Femur (tissue), 1 donor: ENCODE results near the gene ZFPM1.

ENCODE experiments used
- DNase-seq: peaks from one replicate; pipeline ENCODE4 v3.0.0-alpha.2; 2017

ZFPM1 gene

DNA sequence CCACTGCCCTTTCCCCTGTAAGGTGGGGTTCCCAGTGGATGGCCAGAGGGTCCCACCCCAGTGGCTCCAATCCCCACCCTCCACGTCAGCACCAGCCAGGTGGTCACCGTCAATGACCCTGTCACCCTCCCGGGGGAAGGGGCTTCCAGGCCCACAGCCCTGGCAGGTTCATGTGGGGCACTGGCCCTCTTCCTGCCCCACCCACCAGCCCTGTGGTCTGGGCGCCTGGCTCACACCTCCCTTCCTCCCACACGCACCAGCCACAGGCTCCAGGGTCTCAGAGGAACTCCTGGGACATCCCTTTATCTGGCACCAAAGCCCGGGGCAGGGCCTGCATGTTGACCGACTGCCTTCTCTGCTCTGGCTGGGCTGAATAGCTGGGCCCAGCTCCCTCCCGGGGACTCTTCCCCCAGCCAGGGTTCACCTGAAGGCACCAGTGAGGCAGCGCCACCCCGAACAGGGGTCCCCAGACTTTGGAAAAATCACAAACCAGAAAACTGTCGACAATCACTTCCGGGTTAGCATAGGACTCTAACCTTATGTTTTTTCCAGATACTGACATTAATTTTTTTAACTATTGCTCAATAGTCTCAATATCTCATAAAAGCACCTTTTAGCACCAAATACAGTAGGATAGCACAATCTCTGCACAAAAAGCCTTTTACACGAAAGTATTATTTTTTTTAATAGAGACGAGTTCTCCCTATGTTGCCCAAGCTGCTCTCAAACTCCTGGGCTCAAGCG, 95.2 kb downstream of the ZFPM1 start:
- no peak for DNase-seq

GRCh38 chr16:88548985-88549384, 95.9 kb downstream of the ZFPM1 start:
- DNase-seq = no peak

- DNase-seq = peak; percentile 16
Observed at GRCh38 chr16:88549671-88550245, 96.7 kb downstream of the ZFPM1 start.

- DNase-seq = peak; percentile 77
Observed at GRCh38 chr16:88550246-88550661, 97.2 kb downstream of the ZFPM1 start.

DNA sequence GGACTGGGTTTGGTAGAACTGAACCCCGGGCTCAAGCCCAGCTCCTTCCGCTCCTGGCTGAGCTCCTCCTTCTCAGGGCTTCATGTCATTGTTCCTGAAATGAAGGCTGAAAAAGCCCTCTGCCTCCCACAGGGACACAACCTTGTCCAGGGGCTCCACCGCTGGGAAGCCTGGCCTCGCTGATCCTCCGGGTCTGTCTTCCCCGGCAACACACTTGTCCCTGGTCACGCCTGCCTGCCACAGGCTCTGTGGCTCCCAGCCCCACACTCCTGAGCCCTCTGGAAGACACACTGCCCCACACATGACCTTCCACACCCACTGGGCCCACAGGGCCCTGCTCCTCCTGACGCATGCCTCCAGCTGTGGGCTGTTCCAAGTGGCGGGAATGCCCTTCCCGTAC, 99.1 kb downstream of the ZFPM1 start:
- DNase-seq = no peak

DNA sequence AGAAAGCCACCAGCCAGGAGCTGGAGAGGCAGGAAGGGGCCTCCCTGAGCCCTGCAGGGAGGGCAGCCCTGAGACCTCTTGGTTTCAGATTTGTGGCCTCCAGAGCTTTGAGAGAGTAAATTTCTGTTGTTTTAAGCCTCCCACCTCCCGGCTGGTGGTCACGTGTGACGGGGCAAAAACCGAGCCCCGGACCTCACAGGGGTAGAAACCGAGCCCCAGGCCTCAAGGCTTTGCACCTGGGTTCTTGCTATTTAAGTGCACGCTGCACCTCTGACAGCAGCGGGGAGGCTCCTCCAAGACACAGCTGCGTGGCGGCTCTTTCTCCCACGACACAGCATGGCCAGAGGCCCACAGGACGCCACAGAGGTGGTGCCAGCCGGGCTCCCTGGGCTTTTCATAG, 99.7 kb downstream of the ZFPM1 start:
- peak; percentile 20 for DNase-seq

GRCh38 chr16:88553739-88554138, 100.7 kb downstream of the ZFPM1 start:
- DNase-seq = peak; percentile 24

- DNase-seq = no peak
Observed at GRCh38 chr16:88554711-88555264, 101.7 kb downstream of the ZFPM1 start.

GRCh38 chr16:88556294-88556988, 103.4 kb downstream of the ZFPM1 start:
- DNase-seq = no peak

DNA sequence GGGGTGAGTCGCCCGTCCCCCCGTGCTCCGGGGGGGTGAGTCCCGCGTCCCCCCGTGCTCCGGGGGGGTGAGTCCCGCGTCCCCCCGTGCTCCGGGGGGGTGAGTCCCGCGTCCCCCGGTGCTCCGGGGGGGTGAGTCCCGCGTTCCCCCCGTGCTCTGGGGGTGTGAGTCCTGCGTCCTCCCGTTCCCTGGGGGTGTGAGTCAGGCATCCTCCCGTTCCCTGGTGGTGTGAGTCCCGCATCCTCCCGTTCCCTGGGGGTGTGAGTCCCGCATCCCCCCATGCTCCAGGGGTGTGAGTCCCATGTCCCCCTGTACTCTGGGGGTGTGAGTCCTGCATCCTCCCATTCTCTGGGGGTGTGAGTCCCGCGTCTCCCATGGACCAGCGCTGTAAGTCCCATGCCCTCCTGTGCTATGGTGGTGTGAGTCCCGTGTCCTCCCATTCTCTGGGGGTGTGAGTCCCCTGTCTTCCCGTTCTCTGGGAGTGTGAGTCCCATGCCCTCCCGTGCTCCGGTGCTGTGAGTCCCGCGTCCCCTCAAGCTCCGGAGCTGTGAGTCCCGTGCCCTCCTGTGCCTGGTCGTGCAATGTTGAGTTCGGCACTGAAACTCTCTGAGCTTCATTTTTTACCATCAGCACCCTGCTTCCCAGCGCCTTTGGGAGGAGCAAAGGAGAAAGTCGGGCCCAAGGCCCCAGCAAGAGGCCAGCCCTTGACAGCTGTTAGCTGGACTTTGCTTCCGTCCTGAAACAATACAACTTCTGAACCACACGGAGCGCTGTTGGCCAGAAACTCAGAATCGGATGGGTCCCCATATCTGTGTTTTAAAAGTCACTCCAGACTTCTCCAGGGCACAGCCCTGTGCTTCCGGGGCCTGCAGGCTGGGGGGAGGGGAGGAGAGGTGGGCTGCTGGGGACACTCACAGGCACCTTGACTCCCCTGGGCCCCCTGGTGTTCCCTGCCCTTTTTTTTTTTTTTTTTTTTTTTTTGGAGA, 105.7 kb downstream of the ZFPM1 start:
- DNase-seq = peak; percentile 80

DNA sequence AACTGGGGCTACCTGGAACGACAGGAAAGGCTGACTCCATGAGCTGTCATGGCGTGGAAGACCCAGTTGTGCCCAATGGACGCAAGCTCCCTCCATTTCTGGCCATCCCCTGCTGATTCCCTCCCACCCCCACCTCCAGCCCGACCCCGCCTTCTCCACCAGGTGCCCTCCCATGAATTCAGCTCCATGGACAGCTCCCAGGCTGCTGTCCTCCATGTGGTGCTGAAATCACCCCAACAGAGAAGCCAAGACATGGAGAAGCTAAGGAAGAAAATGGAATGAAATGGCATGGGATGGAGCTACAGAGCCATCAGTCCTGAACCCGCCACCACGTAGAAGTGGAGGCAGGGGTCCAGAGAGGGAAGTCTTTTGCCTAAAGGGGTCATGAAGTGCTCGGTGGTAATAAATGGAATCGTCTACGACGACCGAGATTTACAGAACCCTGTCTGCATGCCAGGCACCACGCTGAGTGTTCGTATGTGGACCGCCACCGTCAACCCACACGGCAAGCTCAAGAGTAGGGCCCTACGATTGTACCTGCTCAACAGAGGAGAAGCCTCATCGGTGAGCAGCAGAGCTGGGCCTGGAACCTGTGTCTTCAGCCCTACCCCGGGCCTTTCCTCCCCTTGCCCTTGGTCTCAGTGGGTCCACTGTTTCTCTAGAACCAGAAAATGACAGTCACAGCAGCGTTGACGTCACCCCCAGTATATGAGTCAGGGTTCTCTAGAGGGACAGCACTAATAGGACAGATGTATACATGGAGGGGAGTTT, 107.8 kb downstream of the ZFPM1 start:
- no peak for DNase-seq

- peak; percentile 68 for DNase-seq
Observed at GRCh38 chr16:88561485-88562359, 108.6 kb downstream of the ZFPM1 start.

DNA sequence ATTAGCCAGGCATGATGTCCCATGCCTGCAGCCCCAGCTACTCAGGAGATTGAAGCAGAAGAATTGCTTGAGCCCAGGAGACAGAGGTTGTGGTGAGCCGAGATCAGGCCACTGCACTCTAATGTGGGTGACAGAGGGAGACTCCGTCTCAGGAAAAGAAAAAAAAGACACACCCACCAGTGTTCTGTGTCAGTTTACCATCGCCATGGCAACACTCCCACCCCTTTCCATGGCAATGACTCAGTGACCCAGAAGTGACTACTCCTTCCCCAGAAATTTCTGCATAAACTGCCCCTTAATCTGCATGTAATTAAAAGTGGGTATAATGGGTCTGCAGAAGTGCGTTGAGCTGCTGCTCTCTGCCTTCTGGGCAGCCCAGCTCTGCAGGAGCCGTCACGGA, 113.1 kb downstream of the ZFPM1 start:
- DNase-seq = no peak

DNA sequence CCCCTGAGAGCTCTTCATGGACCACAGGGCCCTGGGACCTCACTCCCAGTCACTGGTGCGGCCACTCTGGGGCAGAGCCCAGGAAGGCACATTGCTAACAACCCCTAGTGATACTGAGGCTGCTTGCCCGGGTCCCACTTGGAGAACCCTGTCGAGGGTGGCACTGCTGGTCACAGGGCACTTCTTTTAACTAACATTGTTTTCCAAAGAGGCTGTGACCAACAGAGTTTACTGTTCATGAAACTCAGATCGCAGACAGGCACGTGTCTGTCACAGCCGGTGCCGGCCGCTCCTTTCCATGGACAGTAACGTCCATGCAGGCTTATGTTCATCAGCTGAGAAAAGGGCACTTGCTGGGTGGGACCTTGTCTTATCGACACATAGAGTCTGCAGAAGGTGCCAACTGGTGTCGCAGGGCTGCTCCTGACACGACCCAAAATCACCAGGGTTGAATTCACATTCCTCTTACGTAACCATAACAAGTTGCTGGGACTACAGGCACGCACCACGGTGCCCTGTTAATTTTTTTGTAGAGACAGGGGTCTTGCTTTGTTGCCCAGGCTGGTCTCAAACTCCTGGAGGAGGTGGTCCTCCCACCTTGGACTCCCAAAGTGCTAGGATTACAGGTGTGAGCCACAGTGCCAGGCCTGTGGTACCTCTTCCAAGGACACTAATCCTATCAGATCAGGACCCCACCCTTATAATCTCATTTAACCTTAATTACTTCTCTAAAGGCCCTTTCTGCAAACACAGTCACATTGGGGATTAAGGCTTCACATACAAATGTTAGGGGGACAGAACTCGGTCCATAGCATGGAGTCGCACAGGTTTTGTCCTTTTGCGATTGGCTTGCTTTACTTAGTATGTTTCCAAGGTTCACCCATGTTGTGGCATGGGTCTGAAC, 115.9 kb downstream of the ZFPM1 start:
- DNase-seq = no peak

DNA sequence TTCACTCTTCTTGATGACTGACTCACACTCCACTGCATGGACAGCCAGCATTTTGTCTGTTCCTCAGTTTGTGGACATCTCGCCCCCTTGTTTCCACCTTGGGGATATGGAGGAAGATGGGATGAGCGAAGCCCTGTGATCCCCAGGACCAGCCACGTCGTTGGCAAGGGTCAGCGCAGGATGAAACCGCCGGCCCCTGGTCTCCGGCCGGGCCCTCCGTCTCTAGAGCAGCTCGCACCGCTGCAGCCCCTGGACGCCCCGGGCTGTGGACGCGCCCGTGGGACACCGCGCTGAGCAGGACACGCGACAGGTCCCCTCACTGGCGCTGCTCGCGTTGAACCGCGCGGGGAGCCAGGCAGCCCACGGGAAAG, 116.5 kb downstream of the ZFPM1 start:
- no peak for DNase-seq

- peak; percentile 98 for DNase-seq
Observed at GRCh38 chr16:88569985-88570690, 117.1 kb downstream of the ZFPM1 start, which contains the start of gene ZC3H18. Gene ZC3H18, plus strand, starts transcription at chr16:88570403. Its CDS starts 6,721 bp downstream, at chr16:88577124.

- no peak for DNase-seq
Observed at GRCh38 chr16:88570691-88571092, 117.6 kb downstream of the ZFPM1 start.

DNA sequence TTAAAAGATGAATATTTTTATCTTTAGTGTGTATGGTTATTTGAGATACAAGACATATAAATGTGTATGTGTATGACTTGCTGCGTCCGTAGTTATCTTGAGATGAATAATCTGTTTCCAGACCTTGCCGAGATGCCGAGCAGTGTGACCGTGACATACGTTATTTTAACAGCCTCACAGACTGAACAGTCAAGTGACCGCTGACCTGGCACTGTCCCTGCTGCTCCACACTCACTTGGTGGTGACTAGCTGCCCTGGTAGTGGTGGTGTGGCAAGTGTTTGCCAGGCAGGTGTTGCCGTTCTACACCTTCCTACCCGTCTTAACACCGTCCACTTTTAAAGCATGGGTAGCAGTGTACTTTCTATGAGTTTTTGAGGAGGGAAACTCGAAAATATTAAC, 122.2 kb downstream of the ZFPM1 start:
- DNase-seq = no peak

GRCh38 chr16:88576307-88576706, 123.2 kb downstream of the ZFPM1 start:
- no peak for DNase-seq
